Omental fat pad (tissue), 4 donors: Measurements from ENCODE around the gene MAPK9. TPM values are rescaled to one million over a fixed set of nuclear protein-coding genes. Genes with fewer than 3 reads are reported as not detected.

Experiments used
- ATAC-seq: fragments of 150-250 bp; one replicate; pipeline ENCODE4 v1.9.1; 2016; ENCODE audit warnings: mild to moderate bottlenecking, moderate library complexity; ENCODE audit not compliant: low FRiP score
- DNase-seq: peaks from one replicate; pipeline ENCODE4 v3.0.0-alpha.2; 2019; ENCODE audit warnings: low spot score
- total RNA-seq, 4 donors: library from RNA; depleted of rRNA; stranded (reverse); fragments of >200 nt; gene quantifications; one replicate each; pipeline ENCODE4 v1.1.0, GENCODE V29; 2016
- TF ChIP-seq, protein P1 (sequence below), 3 donors: fragments of 450-650 bp; IDR thresholded peaks; one replicate each; pipeline ENCODE4 v1.5.1; 2016 to 2017; ENCODE audit warnings: antibody characterized with exemption in 3 of 3, mild to moderate bottlenecking in 3 of 3, moderate library complexity in 2 of 3

MAPK9 gene
- total RNA-seq, 4 donors from 2014 or later, result 18.6 to 31.6 (median 29.6) TPM

GRCh38 chr5:180199390-180199789, 92.5 kb downstream of the MAPK9 start:
- DNase-seq, result no peak
- ATAC-seq, result no peak
- TF ChIP-seq, protein P1, sequence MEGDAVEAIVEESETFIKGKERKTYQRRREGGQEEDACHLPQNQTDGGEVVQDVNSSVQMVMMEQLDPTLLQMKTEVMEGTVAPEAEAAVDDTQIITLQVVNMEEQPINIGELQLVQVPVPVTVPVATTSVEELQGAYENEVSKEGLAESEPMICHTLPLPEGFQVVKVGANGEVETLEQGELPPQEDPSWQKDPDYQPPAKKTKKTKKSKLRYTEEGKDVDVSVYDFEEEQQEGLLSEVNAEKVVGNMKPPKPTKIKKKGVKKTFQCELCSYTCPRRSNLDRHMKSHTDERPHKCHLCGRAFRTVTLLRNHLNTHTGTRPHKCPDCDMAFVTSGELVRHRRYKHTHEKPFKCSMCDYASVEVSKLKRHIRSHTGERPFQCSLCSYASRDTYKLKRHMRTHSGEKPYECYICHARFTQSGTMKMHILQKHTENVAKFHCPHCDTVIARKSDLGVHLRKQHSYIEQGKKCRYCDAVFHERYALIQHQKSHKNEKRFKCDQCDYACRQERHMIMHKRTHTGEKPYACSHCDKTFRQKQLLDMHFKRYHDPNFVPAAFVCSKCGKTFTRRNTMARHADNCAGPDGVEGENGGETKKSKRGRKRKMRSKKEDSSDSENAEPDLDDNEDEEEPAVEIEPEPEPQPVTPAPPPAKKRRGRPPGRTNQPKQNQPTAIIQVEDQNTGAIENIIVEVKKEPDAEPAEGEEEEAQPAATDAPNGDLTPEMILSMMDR (IDR thresholded peaks at IDR 0.05), result no peak

DNA sequence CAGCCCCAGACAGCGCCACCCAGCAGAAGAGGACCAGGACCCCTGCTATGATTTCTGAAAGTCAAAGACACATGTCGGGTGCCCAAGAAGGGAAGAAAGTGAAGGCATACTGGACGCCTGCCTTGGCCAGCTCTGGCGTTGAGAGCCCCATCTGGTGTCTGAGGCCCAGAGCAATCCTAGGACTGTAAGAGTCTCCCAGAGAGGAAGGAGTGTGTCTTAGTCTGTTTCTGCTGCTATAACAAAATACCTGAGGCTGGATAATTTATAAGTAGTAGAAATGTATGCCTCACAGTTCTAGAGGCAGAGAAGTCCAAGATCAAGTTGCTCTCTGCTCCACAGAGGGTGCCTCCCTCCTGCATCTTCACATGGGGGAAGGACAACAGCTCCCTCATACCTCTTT, 93.7 kb downstream of the MAPK9 start:
- TF ChIP-seq, protein P1 (IDR thresholded peaks at IDR 0.05), result no peak
- no peak for ATAC-seq
- no peak for DNase-seq

DNA sequence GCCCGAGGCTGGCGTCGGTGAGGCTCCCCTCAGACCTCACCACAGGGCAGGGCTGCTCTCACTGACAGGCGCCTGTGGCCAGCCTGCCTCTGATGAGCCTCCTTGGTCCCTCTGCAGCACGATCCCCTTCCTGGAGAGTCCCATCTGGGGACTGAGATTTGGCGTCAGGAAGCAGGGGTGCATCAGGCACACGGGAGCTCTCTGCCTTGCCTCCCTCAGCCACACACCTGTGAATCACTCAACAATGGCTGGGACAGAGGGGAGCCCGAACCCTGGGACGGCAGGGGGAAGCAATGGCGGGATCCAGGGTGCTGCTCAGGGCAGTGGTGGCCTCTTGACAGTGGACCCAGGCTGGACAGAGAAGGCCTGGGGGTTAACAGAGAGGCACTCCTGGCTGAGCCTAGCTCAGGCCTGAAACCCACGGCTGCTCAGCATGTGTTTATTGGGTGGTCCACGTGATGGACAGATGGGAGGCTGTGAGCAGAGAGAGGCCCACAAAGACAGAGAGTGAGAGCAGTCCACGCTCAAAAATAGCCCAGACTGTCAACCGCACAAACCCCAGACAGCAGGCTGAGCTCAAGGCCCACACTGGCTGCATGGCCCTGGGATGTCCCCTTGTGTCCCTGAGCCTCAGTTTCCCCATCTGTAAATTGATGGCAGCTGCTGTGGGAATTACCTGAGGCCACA, 94.7 kb downstream of the MAPK9 start:
- DNase-seq, result no peak
- no peak for ATAC-seq
- TF ChIP-seq, protein P1 (IDR thresholded peaks at IDR 0.05), result no peak

GRCh38 chr5:180194410-180195345, 97.2 kb downstream of the MAPK9 start:
- ATAC-seq (no peak), DNase-seq (no peak)

GRCh38 chr5:180193749-180194375, 98.0 kb downstream of the MAPK9 start:
- DNase-seq (no peak), ATAC-seq (no peak)
- TF ChIP-seq, protein P1 (IDR thresholded peaks at IDR 0.05), result no peak

More at GRCh38 chr5:180194410-180195345, 97.2 kb downstream of the MAPK9 start:
- TF ChIP-seq, protein P1 (IDR thresholded peaks at IDR 0.05), result no peak

DNA sequence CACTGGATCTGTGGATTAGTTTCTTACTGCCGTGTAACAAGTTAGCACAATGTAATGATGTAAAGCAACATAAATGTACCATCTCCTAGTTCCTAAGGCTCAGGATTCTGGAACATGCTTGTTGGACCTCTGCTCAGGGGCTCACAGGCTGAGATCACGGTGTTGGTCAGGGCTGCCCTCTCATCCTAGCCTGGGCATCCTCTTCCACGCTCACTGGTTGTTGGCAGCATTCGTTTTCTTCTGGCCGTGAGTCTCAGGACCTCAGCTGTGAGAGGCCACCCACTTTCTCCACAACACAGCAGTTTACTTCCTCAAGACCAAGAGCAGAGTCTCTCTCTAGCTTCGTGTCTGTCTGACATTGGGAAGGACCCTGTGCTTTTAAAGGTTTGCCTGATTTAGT, 100.2 kb downstream of the MAPK9 start:
- TF ChIP-seq, protein P1 (IDR thresholded peaks at IDR 0.05), result no peak
- DNase-seq (no peak), ATAC-seq (no peak)
